DMS153 treated with DMSO at 0.1 percent for 48 hours (cell line): Measurements from ENCODE around the gene N4BP2L2.

Source experiments
- DNase-seq: peaks from one replicate; lab custom pipeline; 2025; ENCODE audit not compliant: unreplicated experiment; lab: John Stamatoyannopoulos, UW

The N4BP2L2 gene

DNA sequence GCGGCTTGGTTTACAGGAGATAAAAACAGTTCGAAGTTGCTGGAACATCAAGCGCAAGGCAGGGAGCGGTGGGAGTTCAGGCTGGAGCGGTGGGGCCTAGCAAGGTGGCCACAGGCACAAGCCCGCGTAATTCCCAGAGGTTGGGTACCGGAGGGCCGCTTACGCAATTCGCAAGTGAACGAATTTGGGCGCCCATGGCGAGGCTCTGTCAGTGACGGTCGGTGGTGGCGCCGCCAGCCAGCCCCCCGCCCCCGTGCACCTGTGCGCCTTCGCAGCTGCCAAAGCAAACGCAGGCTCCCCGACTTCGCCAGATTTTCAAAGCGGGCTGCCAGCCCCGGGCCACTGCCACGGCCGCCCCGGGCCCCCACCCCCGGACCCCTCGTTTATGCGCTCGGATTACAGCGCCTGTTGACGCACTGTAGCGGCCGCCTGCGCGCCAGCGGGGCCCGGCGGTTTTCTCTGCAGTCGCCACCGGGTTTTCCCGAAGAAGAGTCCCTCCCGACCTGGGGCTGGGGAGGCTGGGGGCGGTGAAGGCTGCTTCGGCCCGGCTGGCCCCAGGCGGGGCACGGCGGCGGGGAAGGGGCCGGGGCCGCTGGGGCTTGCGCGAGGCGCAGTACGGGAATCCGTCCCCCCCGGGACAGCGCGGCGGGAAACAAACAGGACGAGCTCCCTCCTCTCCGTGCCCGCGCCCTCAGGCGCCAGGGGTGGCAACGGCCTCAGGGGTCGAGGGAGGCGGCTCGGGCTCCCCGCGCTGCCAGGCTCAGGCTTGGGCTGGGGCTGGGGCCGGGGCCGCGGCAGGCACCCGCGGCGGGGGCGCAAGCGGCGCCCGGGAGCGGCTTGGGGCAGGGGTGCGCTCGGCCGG lies 111.4 kb downstream of the N4BP2L2 start:
- DNase-seq: peak; percentile 27

DNA sequence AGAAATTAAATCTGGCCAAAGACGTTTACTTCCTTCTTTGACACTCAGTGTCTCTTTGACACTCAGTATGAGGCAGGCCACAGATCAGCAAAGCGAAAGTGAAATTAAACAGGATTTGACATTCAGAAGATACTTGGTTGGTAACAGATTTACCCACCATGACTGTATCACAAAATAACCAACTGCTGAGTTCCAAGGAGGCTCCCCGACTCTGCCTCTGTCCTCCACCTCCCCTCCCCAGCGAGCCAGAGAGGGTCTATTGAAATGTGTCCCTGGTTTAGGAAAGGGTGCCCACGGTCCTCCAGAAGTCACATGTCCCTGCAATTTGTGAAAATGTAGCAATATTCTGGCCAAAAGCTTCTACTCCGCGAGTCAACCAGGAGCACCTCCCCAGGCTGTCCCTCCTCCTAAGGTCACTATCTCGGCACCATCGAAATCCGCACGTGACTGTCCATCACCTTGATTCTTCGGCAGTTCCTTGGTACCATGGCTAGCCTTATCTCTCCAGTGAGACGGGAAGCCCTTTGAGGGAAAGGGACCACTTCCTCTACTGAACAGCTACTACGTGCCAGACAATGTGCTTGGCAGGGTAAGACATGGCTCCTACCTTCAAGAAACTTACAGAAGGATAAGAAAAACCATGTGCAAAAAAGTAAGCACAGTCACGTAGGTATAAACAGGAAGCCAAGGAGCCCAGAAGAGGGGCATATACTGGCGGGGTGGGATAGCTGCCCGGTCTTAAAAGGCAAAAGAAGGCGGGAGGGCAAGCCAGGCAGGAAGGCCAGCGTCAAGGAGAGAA lies 112.2 kb downstream of the N4BP2L2 start:
- DNase-seq: peak; percentile 19

DNA sequence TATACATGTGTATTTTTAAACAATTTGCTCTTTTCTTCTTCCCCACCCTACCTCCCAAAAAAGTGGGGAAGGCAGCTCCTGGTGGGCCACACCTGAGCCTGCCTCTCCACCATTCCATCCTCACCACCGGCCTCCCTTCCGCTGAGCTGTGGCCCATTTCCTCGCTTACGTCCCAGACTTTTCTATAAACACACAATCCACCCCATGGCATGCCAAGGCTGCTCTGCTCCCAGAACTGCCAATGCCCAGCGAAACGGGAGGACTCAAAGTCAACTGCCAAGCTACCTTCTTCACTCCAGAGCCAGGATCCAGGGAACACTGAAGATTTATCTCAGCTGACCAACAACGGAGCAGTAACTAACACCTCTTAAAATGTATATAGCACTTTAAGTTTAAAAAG lies 113.4 kb downstream of the N4BP2L2 start:
- no peak for DNase-seq

DNA sequence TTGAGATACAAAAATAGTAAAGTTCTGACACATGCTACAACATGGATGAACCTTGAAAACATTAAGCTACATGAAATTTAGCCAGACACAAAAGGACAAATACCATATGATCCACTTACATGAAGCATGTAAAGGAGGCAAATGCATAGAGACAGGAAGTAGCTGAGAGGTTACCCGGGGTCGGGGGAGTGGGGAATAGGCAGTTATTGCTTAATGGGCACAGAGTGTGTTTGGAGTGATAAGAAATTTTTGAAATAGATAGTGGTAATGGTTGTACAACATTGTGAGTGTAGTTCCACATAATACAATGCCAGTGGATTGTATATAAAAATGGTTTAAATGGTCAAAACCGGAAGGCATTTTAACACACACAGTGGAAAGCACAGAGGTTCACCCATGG lies 115.0 kb downstream of the N4BP2L2 start:
- no peak for DNase-seq

DNA sequence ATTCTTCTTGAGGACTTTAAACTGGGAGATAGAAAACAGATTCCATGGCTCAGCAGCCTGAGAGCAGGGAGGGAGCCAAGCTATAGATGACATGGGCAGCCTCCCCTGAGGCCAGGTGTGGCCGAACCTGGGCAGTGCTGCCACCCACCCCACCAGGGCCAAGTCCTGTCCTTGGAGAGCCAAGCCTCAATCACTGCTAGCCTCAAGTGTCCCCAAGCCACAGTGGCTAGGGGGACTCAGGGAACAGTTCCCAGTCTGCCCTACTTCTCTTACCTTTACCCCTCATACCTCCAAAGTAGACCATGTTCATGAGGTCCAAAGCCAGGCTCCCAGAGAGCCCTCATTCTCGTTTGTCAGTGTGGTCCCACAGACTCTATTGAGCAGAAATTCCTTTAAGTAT lies 118.7 kb downstream of the N4BP2L2 start:
- DNase-seq: no peak

DNA sequence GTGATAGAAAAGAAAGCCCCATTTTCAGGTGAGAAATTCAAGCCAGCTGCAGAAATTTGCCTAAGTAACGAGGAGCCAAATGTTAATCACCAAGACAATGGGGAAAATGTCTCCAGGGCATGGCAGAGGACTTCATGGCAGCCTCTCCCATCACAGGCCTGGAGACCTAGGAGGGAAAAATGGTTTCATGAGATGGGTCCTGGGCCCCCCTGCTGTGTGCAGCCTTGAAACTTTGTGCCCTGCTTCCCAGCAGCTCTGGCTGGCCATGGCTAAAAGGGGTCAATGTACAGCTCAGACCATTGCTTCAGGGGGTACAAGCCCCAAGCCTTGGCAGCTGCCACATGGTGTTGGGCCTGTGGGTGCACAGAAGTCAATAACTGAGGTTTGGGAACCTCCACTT lies 120.6 kb downstream of the N4BP2L2 start:
- no peak for DNase-seq

DNA sequence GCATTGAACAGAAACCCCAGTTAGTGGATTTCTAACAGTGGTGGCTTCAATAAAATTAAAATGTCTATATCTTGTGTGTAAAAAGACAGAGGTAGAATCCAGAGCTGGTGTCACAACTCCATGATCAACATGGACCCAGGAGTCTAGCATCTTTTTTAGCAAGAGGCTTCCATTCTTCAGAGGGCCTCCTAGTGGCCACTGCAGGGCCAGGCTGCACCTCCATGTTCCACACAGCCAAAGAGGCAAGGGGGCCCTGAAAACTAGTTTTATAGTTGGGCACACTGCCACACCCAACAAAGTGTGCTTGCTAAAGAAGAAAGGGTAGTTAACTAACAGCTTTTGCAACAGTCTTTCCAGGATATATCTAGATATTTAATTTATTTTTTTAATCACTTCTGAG lies 123.6 kb downstream of the N4BP2L2 start:
- no peak for DNase-seq

DNA sequence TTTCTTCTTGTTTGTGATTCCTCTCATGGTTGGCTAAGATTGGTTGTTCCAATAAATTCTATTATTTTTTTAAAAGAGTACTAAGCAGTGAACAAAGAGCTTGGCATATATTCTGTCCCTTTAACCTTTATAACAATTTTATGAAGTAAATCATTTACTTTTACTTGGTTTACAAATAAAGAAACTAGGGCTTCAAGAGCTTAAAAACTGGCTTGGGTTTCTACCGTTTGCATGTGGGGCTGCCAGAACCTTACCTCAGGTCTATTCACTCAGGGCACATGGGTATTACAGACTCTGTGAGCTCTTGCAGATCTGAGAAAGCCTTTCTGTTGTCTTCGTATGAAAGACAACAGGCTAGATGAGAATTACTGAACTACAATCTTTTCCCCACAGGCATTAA lies 124.0 kb downstream of the N4BP2L2 start:
- DNase-seq: no peak

DNA sequence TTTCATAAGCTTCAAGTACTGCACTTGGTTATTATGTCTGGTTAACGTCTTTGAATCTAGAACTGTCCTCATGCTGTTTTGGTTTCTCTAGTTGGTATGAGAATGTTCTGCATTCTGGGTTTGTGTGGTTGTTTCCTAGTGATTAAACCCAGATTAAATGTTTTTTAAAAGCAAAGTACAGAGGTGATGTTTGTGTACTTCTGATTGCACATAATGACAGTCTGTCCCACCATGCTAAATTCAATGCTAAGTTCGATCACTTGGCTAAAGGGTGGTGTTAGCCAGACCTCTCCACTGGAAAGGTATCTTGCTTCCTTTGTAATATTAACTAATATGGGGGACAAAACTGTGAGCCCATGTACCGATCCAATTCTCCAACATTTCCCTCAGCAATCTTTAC lies 125.3 kb downstream of the N4BP2L2 start:
- no peak for DNase-seq

DNA sequence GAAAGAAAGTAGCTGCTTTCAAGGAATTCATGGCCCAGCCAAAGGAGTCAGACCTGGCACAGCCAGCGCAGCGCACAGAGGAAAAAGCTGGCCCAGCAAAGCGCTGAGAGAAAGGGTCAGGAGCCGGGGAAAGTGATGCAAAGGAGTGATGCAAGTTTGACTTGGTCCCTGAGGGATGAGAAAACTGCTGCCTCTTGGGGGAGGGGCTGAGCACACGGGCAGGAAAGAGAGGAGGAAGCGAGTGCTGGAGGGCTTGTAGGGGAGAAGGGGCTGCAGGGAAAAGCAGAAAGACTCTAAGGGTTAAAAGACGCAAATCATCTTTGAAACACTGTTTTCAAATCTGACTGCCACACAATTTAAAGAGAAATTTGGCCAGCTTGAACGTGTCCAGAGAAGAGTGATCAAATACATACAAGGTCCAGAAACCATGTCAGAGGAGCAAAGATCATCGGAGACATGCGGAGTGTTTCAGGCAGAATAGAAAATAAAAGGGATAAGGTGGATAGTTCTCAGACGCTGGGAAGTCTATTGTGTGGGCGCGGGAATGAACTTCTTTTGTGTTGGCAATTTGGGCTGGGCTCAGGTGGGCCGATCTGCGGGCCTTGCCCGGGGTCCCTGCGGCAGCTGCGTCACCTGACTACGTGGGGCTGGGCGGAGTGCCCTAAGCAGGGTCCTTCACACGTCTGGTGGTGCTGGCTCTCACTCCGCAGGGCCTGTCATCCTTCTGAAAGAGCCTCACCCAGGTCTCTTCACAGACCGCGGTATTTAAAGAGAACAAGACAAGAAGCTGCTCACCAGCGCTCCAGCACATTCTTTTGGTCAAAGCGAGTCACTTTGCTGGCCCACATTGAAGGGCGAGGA lies 128.8 kb downstream of the N4BP2L2 start:
- DNase-seq: peak; percentile 70

DNA sequence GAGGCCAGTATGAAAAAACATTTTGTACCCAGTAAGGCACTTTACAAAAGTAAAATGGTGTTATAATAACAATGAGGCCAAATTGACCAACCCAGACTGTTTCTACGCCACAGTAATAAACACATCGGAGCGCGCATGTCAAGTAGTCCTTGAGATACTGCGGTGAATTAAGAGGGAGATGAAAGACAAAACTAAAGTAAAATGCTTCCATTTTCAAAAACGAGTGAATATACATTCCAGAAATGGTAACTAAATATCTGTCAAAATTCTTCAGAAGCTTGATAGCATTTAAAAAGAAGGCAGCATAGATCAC lies 129.6 kb downstream of the N4BP2L2 start:
- DNase-seq: peak; percentile 79

DNA sequence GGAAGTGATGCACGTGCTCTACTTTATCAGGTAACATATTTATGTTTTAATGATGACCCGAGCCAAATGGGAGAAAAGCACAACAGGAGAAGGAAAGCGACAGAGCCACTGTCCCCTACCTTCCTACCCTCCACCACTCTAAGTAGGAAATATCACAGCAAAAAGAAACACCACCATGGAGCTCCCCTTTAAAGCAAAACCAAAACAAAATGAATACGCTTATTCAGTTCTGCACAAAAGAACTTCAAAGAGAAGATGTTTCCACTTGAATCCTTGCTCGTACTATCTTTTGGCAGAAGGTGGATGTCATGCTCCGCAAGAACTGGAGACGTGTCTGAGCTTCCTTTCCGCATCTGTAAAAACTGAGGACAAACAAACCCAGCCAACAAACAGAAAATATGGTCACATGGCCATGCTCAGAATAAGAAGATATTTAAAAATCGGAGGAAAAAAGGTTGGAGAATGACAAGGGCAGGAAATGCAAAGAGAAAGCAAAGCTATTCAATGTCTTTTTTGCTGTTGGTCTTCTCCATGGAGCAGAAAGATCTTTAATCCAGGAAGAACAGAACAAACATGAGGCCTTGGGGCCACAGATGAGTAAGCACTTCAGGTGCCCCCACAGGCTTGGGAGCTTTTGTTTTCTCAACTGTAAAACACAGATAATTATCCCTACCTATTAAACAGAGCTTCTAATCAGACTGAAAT lies 130.1 kb downstream of the N4BP2L2 start:
- peak; percentile 79 for DNase-seq

DNA sequence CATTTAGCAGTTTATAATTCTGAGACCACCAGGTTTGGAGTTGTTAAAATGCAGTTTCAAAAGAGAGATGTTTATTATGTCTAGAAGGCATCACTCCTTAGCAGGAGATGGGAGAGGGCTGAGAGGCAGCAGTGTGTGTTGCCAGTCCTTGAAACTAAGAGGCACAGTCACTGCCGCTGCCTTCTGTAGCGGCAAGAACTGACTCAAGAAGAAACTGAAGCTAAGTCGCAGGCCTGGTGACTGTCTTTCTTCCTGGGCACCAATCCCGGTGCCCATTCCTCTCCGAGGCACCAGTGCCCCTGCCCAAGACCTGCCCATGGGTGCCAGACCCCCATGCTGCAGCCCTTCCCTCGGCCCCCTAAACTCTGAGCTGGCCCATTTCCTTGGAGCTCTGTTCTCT lies 130.7 kb downstream of the N4BP2L2 start:
- DNase-seq: no peak

DNA sequence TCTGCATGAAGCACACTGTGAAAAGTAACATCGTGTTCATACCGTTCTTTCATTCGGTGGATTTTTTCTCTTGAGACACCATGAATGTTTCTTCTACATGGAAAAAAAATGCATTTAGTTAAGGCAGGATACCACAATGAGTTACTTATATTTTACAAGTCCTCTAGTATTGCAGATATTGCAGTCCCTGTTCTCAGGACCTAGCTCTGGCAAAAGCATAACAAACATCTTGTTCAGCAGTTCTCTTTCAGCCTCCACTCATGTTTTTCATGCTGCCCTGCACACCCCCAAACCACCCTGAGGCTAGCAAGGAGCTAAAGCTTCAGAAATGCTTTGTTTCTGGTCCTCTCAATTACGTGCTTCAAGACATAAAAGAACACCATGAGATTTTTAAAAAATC lies 135.5 kb downstream of the N4BP2L2 start:
- DNase-seq: no peak

DNA sequence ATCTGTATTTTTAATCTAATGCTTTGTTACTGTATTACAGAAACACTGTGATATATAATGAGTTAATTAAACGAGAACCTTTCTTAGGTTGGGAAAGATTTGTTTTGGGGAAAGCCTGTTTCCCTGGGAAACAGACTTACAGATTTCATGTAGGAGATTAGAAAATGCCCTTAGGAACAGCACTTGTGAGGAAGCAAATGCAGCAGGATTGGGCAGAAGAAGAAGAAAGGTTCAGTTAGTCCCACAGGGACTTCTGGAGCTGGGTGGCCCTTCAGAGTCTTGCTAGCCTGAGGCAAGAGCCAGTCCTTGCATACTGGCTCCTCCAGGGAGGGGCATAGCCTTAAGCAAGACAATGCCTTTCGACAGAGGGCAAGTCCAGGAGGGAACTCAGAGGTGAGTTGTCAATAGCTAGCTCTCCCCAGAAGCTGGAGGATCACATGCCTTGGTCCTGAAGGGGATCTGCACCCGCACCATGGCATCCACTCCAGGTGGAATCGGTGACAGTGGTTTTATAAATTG lies 147.4 kb downstream of the N4BP2L2 start:
- DNase-seq: no peak

DNA sequence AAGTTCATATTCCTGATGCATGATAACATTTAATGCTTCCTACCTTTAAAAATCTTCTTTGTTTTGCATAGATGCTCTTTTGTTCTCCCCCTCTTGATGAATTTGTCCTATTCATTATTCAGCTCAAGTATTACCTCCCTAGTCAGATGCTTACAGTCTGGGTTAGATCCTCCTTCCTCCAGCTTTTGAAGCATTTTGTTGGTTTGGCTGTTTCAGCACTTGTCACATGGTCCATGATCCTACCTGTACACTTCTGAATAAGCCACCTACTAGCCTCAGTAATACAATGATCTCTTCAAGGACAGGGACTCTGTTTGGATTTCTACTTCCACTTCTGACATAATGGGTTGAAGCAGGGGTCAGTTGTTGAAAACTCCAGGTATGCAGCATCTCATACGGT lies 148.1 kb downstream of the N4BP2L2 start:
- no peak for DNase-seq

DNA sequence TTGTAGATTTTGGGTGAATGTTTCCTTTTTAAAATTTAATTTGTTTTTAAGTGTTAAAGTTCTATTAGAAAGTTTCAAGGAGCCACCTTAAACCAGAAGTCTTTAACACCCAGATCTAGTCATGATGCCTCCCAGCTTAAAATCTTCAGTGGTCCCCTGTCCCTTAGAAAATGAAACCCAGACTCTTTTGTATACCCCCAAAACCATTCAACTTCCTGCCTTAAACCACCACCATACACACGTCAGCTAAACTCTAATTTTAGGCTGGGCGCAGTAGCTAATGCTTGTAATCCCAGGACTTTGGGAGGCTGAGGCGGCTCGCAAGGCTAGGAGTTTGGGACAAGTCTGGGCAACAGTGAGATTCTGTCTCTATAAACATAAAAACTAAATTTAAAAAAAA lies 148.5 kb downstream of the N4BP2L2 start:
- DNase-seq: no peak

DNA sequence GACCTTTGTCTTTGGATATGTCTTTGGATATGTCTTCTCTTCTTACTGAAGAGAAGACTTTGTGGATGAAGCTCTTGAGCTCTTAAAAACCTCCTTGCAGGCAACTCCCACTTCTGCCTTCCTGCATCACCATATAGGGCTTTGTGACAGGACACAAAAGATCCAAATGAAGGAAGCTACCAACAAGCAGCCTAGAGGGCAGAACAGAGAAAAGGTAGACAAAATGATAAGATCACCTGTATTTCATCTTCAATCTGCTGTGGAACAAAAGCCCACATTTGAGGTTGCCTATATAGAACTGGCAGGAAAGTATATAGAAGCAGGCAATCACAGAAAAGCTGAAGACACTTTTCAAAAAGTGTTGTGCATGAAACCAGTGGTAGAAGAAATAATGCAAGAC lies 153.2 kb downstream of the N4BP2L2 start:
- DNase-seq: no peak

DNA sequence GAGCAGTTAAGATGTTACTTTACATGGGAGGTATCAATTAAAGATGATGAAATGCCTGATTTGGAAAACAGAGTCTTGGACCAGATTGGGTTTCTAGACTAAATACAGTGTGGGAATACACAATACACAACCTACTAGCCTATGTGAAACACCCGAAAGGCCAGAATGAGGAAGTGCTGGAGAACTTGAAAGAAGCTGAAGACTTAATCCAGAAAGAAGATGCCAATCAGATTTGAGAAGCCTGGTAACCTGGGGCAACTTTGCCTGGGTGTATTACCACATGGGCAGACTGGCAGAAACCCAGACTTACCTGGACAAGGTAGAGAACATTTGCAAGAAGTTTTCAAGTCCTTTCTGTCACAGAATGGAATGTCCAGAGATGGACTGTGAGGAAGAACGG lies 153.9 kb downstream of the N4BP2L2 start:
- DNase-seq: no peak

DNA sequence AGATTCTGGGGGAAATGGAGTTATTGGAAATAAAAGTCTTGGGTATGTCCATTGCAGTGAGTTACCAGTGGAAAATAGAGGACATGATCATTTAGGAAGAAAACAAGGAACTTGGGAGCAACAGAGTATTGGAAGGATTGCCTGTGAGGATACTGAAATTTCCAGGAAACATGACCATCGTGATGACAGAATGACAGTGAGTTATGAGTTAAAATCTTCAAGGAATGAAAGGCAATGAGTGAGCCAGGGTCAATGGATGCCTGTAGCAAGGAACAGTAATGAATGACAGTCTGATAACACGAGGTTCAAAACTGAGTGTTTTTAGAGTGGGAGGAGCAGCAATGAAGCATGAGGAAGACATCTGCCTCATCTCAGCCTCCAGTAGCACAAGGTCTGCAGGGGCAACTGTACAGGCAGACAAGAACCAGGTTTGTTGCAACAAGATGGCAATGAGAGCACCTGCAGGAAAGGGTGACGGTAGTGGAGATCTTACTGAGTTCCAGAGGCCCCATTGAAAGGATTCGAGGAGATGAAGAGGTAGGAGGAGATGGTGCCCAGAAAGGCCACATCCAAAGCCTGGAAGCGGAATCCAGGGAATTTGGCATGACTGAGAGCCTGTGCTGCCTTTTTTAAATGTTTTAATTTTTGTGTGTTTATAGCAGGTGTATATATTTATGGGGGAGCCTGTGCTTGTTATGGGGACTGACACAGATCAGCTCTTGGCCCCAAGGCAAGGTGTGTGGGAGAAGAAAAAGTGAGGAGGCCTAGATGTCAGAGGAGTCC lies 154.6 kb downstream of the N4BP2L2 start:
- DNase-seq: no peak
